ENCODE data around the gene LGI4.

GRCh38 chr19:35140207-35140961, 5.5 kb upstream of the LGI4 start:
- TF ChIP-seq EZH2 (optimal IDR thresholded peaks at IDR 0.05; ENCODE audit: low read depth, low read length) (no peak), CTCF (IDR thresholded peaks at IDR 0.05; ENCODE audit: low read length) (no peak)
